Astrocyte (in vitro differentiated cells and primary cell): ENCODE results near the gene SLC8A2. TPM values are rescaled to one million over a fixed set of nuclear protein-coding genes. Genes with fewer than 3 reads are reported as not detected.
A peak's percentile ranks its signal among the peaks of the same experiment; 100 is the strongest.

ENCODE experiments used
- DNase-seq: peaks from one replicate; pipeline ENCODE4 v3.0.0-alpha.2; 2010; ENCODE audit warnings: low read depth
- FAIRE-seq: peaks from 2 replicates; lab custom pipeline; 2011; peaks lifted over from hg19 to GRCh38; lab: Jason Lieb, UNC
- H2AFZ ChIP-seq: 2 replicates; pipeline ENCODE4 v1.6.0; 2012; ENCODE audit warnings: low read depth, low read length, inconsistent platforms
- H3K27ac ChIP-seq: 2 replicates; pipeline ENCODE4 v1.5.1; 2011; ENCODE audit warnings: low read depth, low read length, inconsistent platforms
- H3K27me3 ChIP-seq: 2 replicates; pipeline ENCODE4 v1.6.0; 2011; ENCODE audit warnings: low read length, inconsistent platforms; ENCODE audit not compliant: insufficient read depth
- H3K36me3 ChIP-seq: 2 replicates; pipeline ENCODE4 v1.5.1; 2011; ENCODE audit warnings: low read length, inconsistent platforms; ENCODE audit not compliant: insufficient read depth
- H3K4me1 ChIP-seq: 2 replicates; pipeline ENCODE4 v1.5.1; 2011; ENCODE audit warnings: low read length, inconsistent platforms; ENCODE audit not compliant: insufficient read depth
- H3K4me2 ChIP-seq: 2 replicates; pipeline ENCODE4 v1.6.0; 2012; ENCODE audit warnings: low read length, inconsistent platforms
- H3K4me3 ChIP-seq: 2 replicates; pipeline ENCODE4 v1.5.1; 2011; ENCODE audit warnings: low read depth, mild to moderate bottlenecking, low read length, inconsistent platforms; ENCODE audit not compliant: insufficient read depth
- H3K79me2 ChIP-seq: 2 replicates; pipeline ENCODE4 v1.6.0; 2012; ENCODE audit warnings: mild to moderate bottlenecking, low read length, inconsistent platforms; ENCODE audit not compliant: insufficient read depth
- H3K9ac ChIP-seq: 2 replicates; pipeline ENCODE4 v1.6.0; 2012; ENCODE audit warnings: mild to moderate bottlenecking, low read length, inconsistent platforms
- H3K9me3 ChIP-seq: 2 replicates; pipeline ENCODE4 v1.5.1; 2012; ENCODE audit warnings: low read depth, mild to moderate bottlenecking, low read length, inconsistent platforms; ENCODE audit not compliant: insufficient read depth
- H4K20me1 ChIP-seq: 2 replicates; pipeline ENCODE4 v1.6.0; 2012; ENCODE audit warnings: low read length, inconsistent platforms; ENCODE audit not compliant: insufficient read depth
- H3K27ac Mint-ChIP-seq: one replicate; pipeline ENCODE4 v1.8.0; 2021; ENCODE audit warnings: mild to moderate bottlenecking, mixed read lengths; ENCODE audit not compliant: unreplicated experiment
- H3K27me3 Mint-ChIP-seq: one replicate; pipeline ENCODE4 v1.8.0; 2021; ENCODE audit warnings: low read depth, mixed read lengths; ENCODE audit not compliant: unreplicated experiment
- H3K36me3 Mint-ChIP-seq: one replicate; pipeline ENCODE4 v1.8.0; 2021; ENCODE audit warnings: low read depth, mixed read lengths; ENCODE audit not compliant: unreplicated experiment
- H3K4me1 Mint-ChIP-seq: one replicate; pipeline ENCODE4 v1.8.0; 2021; ENCODE audit warnings: low read depth, mixed read lengths; ENCODE audit not compliant: unreplicated experiment
- H3K4me3 Mint-ChIP-seq: one replicate; pipeline ENCODE4 v1.8.0; 2021; ENCODE audit warnings: mild to moderate bottlenecking, moderate library complexity, mixed read lengths; ENCODE audit not compliant: unreplicated experiment
- H3K9me3 Mint-ChIP-seq: one replicate; pipeline ENCODE4 v1.8.0; 2021; ENCODE audit warnings: mild to moderate bottlenecking, mixed read lengths; ENCODE audit not compliant: unreplicated experiment
- EZH2 ChIP-seq: IDR thresholded peaks from 2 replicates; pipeline ENCODE4 v1.6.1; 2012; ENCODE audit warnings: mild to moderate bottlenecking, low read length, inconsistent platforms; ENCODE audit not compliant: insufficient read depth
- total RNA-seq: library from RNA; stranded (reverse); gene quantifications from 2 replicates; pipeline ENCODE4 v1.2.1, GENCODE V29; 2021
- TF ChIP-seq, protein P1 (sequence below): IDR thresholded peaks from 2 replicates; pipeline ENCODE4 v1.5.1; 2011; ENCODE audit warnings: low read depth, mild to moderate bottlenecking, inconsistent platforms, low read length, moderate library complexity; ENCODE audit not compliant: insufficient read depth

The SLC8A2 gene
- total RNA-seq, 1 donor from 2014 or later = 3.3 TPM

DNA sequence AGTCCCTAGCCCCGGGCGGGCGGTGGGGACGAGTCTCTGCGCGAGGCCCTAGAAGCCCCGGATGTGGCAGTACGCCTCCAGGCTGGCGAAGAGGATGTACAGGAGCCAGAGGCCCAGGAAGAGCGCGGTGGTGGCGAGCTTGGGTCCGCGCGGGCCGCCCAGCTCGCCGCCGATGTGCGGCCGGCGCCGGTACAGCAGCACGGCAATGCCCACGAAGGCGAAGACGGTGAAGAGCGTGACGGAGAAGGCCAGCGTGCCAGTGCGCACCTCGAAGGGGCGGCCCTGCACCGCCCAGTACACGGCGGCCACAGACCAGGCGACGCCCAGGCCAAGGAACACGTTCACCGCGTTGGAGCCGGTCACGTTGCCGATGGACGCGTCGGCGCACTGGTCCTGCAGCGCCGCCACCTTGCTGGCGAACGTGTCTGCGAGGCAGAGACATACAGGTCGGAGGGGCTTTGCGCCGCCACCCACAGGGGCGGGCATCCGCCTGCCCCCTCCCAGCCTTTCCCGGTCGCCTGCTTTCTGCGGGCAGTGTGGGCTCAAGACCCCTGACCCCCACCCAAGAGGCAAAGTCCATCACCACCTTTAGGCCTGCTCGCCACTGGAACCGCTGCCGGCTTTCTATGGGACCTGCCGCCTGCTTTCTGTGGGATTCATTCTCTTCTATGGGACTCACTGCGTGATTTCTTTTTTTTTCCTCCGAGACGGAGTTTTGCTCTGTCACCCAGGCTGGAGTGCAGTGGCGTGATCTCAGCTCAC, 41.5 kb downstream of the SLC8A2 start:
- no peak overlapping the region for H3K4me3 Mint-ChIP-seq
- H2AFZ ChIP-seq = peak overlapping the region; percentile 92
- H4K20me1 ChIP-seq = peaks cover 6% of the 10 kb centered on the region
- H3K27ac Mint-ChIP-seq = peak overlapping the region; percentile 66
- no peak overlapping the region for H3K27ac ChIP-seq
- no peaks in the 10 kb centered on the region for H3K79me2 ChIP-seq
- peaks cover 4% of the 10 kb centered on the region for H3K9me3 Mint-ChIP-seq
- peaks cover 13% of the 10 kb centered on the region for H3K27me3 Mint-ChIP-seq
- H3K36me3 ChIP-seq = no peaks in the 10 kb centered on the region
- no peaks in the 10 kb centered on the region for H3K9me3 ChIP-seq
- peaks cover 16% of the 10 kb centered on the region for H3K4me1 ChIP-seq
- H3K36me3 Mint-ChIP-seq = no peaks in the 10 kb centered on the region
- H3K27me3 ChIP-seq = peaks cover 8% of the 10 kb centered on the region
- H3K4me1 Mint-ChIP-seq = peaks cover 2% of the 10 kb centered on the region
- TF ChIP-seq, protein P1, sequence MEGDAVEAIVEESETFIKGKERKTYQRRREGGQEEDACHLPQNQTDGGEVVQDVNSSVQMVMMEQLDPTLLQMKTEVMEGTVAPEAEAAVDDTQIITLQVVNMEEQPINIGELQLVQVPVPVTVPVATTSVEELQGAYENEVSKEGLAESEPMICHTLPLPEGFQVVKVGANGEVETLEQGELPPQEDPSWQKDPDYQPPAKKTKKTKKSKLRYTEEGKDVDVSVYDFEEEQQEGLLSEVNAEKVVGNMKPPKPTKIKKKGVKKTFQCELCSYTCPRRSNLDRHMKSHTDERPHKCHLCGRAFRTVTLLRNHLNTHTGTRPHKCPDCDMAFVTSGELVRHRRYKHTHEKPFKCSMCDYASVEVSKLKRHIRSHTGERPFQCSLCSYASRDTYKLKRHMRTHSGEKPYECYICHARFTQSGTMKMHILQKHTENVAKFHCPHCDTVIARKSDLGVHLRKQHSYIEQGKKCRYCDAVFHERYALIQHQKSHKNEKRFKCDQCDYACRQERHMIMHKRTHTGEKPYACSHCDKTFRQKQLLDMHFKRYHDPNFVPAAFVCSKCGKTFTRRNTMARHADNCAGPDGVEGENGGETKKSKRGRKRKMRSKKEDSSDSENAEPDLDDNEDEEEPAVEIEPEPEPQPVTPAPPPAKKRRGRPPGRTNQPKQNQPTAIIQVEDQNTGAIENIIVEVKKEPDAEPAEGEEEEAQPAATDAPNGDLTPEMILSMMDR = no peak
- TF ChIP-seq EZH2 = no peak
- DNase-seq = peak; percentile 32
- peak overlapping the region; percentile 39 for H3K4me3 ChIP-seq
- peak overlapping the region; percentile 45 for H3K9ac ChIP-seq
- FAIRE-seq = no peak
- peak overlapping the region; percentile 84 for H3K4me2 ChIP-seq

DNA sequence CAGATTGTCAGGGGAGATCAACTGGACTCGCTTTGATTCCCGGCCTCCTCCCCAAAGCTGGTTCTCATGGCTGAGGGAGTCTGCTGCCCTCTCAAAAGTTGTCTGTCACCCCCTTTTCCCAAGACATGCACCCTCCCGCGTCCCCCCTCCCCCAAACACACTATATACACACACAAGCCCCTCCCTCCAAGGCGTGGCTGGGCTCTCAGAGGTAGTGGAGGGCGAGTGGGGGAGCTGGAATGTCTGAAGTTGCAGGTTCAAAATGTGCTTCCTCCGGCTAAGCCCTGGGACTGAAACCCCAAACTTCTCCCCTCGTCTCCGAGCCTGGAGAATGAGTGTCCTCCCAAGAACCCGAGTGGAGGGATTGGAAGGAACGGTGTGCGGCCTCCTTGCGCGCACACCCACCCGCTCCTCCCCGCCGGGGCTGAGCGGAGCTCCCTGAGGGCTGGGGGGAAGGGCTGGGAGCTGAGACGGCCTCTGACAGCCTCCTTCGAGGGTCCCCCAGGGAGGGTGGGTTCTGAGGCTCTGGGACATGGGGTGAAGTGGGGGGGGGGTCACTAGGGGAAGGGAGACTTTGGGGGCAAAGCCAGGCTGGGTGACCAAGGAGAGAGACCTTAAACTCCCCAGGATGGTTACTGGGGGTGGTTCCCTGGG, 42.4 kb downstream of the SLC8A2 start:
- TF ChIP-seq, protein P1 = no peak
- H3K4me1 Mint-ChIP-seq = peaks cover 2% of the 10 kb centered on the region
- peak overlapping the region; percentile 10 for H2AFZ ChIP-seq
- no peaks in the 10 kb centered on the region for H3K36me3 ChIP-seq
- H3K4me3 ChIP-seq = no peak overlapping the region
- H4K20me1 ChIP-seq = peaks cover 6% of the 10 kb centered on the region
- DNase-seq (no peak), FAIRE-seq (no peak)
- no peak overlapping the region for H3K4me3 Mint-ChIP-seq
- no peaks in the 10 kb centered on the region for H3K36me3 Mint-ChIP-seq
- H3K4me1 ChIP-seq = peaks cover 16% of the 10 kb centered on the region
- peaks cover 9% of the 10 kb centered on the region for H3K27me3 Mint-ChIP-seq
- H3K27me3 ChIP-seq = peaks cover 5% of the 10 kb centered on the region
- H3K4me2 ChIP-seq = peak overlapping the region; percentile 84
- H3K9ac ChIP-seq = no peak overlapping the region
- H3K79me2 ChIP-seq = no peaks in the 10 kb centered on the region
- no peak overlapping the region for H3K27ac ChIP-seq
- H3K9me3 ChIP-seq = no peaks in the 10 kb centered on the region
- no peak overlapping the region for H3K27ac Mint-ChIP-seq
- H3K9me3 Mint-ChIP-seq = peaks cover 4% of the 10 kb centered on the region
